KOPT-K1 (cell line): ENCODE data around the gene TMEM135.

Experiments used
- H3K27ac ChIP-seq: fragments of 200-600 bp; sonication (generic); 2 replicates; pipeline ENCODE4 v1.5.1; 2016; ENCODE audit warnings: antibody characterized with exemption, mild to moderate bottlenecking, low read depth, low read length; ENCODE audit not compliant: poor library complexity, severe bottlenecking
- H3K36me3 ChIP-seq: fragments of 200-600 bp; sonication (generic); 2 replicates; pipeline ENCODE4 v1.5.1; 2017; ENCODE audit warnings: antibody characterized with exemption, mild to moderate bottlenecking, low read length, moderate library complexity; ENCODE audit not compliant: insufficient read depth
- H3K9me3 ChIP-seq: fragments of 200-600 bp; sonication (generic); 2 replicates; pipeline ENCODE4 v1.5.1; 2017; ENCODE audit warnings: antibody characterized with exemption, low read length, mild to moderate bottlenecking; ENCODE audit not compliant: insufficient read depth, poor library complexity, severe bottlenecking

The TMEM135 gene

GRCh38 chr11:87351676-87352075 is 313.9 kb downstream of the TMEM135 start:
- no peaks in the 10 kb centered on the region for H3K9me3 ChIP-seq
- no peak overlapping the region for H3K27ac ChIP-seq
- H3K36me3 ChIP-seq = no peaks in the 10 kb centered on the region

GRCh38 chr11:87352759-87353707 is 315.3 kb downstream of the TMEM135 start:
- Histone ChIP-seq H3K27ac (no peak overlapping the region), H3K9me3 (no peaks in the 10 kb centered on the region), H3K36me3 (no peaks in the 10 kb centered on the region)

GRCh38 chr11:87353771-87354345 is 316.1 kb downstream of the TMEM135 start:
- H3K36me3 ChIP-seq = no peaks in the 10 kb centered on the region
- no peak overlapping the region for H3K27ac ChIP-seq
- H3K9me3 ChIP-seq = no peaks in the 10 kb centered on the region

GRCh38 chr11:87355596-87355995 is 317.9 kb downstream of the TMEM135 start:
- H3K36me3 ChIP-seq = no peaks in the 10 kb centered on the region
- no peaks in the 10 kb centered on the region for H3K9me3 ChIP-seq
- no peak overlapping the region for H3K27ac ChIP-seq

GRCh38 chr11:87356428-87356827 is 318.7 kb downstream of the TMEM135 start:
- Histone ChIP-seq H3K9me3 (no peaks in the 10 kb centered on the region), H3K27ac (no peak overlapping the region), H3K36me3 (no peaks in the 10 kb centered on the region)

DNA sequence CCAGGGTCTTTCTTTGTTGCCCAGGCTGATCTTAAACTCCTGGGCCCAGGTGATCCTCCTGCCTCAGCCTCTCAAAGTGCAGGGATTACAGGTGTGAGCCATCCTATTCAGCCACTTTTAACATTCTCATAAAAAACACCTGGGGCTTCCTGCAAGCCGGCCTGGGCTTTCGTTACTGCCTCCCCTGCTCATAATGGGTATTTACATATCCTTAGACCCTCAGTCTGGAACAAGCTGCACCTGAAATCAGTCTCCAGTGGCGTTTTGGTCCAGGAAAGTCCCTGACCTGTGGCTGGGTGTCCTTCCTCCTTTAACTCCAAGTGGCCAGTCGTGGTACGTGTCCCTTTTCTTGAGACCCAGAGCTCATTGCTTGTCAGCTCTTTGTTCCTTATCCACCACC is 320.7 kb downstream of the TMEM135 start:
- Histone ChIP-seq H3K36me3 (no peaks in the 10 kb centered on the region), H3K27ac (no peak overlapping the region)

DNA sequence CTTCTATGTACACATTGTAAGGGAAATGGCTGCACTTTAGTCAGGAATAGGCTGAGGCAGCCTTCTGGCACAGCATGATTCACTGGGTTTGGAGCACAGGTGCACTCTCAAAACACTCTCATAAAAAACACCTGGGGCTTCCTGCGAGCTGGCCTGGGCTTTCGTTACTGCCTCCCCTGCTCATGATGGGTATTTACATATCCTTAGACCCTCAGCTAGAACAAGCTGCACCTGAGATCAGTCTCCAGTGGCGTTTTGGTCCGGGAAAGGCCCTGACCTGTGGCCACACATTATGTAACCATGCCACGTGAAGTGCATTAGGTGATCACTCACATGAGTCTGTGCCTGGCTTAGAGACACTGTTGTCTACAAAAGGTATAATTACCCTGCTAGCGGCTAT is 321.7 kb downstream of the TMEM135 start:
- H3K27ac ChIP-seq = no peak overlapping the region
- H3K36me3 ChIP-seq = no peaks in the 10 kb centered on the region
- no peaks in the 10 kb centered on the region for H3K9me3 ChIP-seq

More for the DNA sequence above, 320.7 kb downstream of the TMEM135 start:
- H3K9me3 ChIP-seq = no peaks in the 10 kb centered on the region

GRCh38 chr11:87361891-87362290 is 324.2 kb downstream of the TMEM135 start:
- no peak overlapping the region for H3K27ac ChIP-seq
- H3K36me3 ChIP-seq = no peaks in the 10 kb centered on the region
- H3K9me3 ChIP-seq = no peaks in the 10 kb centered on the region

- H3K36me3 ChIP-seq = no peaks in the 10 kb centered on the region
Measured at GRCh38 chr11:87366346-87366745, 328.6 kb downstream of the TMEM135 start.

DNA sequence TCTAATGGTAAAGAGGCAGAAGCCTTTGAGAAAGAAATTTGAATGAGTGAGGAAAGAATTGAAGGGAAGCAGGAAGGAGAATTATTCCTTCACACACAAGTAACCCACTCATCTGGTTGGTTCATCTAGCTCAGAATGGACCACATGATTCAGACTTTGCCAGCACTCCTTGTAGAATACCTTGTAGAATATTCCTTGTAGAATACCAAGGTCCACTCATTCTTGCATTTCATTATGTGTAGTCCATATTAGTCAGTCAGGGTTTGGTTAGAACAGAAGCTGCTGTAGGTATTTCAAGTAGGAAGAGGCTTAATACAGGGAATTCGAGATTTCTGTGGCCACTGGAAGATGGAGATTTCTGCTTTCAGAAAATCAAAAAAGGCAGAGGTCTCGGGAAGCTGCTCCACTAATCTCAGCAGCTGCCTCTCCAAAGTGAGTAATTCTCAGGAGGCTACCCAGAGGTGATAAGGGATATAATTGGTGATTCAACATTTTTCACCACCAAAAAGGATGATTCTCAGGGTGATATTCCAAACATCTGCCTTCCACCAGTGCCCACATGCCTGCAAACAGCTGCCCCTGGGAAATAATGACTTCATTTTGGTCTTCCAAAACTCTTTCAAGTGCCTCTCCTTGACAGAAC is 329.1 kb downstream of the TMEM135 start:
- Histone ChIP-seq H3K27ac (no peak overlapping the region), H3K9me3 (no peaks in the 10 kb centered on the region), H3K36me3 (no peaks in the 10 kb centered on the region)

More at GRCh38 chr11:87366346-87366745, 328.6 kb downstream of the TMEM135 start:
- no peaks in the 10 kb centered on the region for H3K9me3 ChIP-seq
- no peak overlapping the region for H3K27ac ChIP-seq

DNA sequence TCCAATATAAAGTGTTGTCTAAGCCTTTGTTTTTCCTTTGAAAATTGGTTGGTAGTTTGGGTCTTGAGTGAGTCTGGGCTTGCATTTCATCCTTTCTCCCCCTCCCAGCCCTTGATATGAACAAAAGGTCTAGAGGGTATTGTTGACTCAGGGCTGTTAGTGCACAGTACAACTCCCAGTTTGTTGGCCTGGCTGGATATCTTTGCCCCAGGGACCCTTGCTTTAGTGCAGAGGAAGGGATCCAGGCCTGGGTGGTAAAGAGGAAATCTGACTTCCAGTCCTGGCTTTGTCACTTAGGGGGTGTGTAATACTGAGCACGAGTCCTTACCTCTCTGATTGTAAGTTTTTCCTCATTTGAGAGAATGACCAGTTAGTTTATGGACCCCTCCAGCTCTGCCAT is 330.4 kb downstream of the TMEM135 start:
- Histone ChIP-seq H3K36me3 (no peaks in the 10 kb centered on the region), H3K27ac (no peak overlapping the region), H3K9me3 (no peaks in the 10 kb centered on the region)

DNA sequence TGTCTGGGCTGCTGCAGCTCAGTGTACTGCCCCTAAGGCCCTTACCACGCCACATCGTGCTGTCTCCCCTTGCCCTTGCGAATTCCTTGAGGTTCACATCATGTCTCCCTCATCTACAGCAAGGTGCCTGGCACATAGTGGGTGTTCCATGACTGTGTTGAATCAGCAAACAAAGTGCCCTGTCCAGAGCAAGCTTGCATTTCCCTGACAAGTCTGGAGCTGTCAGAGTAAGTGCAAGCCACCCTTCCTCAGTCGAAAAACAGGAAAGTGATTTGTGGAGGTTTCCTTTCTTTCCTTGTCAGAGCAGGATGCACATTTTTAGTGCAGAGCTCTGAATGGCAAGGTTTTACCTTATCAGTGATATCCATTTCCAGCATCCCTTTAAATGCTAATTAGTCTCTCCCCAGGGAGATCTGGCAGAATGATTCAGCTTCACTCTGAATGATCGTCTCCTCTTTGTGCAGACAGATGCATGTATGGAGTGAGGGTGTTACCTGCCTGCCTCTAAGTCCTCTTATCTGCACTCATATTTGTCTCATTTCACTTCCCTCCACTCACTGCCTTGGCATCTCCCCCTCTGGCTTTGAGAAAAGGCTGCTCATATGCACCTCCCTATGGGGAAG is 331.2 kb downstream of the TMEM135 start:
- Histone ChIP-seq H3K36me3 (no peaks in the 10 kb centered on the region), H3K9me3 (no peaks in the 10 kb centered on the region), H3K27ac (no peak overlapping the region)

GRCh38 chr11:87369888-87370287 is 332.2 kb downstream of the TMEM135 start:
- H3K36me3 ChIP-seq = no peaks in the 10 kb centered on the region
- H3K9me3 ChIP-seq = no peaks in the 10 kb centered on the region
- no peak overlapping the region for H3K27ac ChIP-seq

- Histone ChIP-seq H3K9me3 (peaks cover 5% of the 10 kb centered on the region), H3K27ac (no peak overlapping the region), H3K36me3 (no peaks in the 10 kb centered on the region)
Measured at GRCh38 chr11:87372065-87372464, 334.3 kb downstream of the TMEM135 start.
